Measurements from ENCODE around the gene PARS2.

PARS2 gene

DNA sequence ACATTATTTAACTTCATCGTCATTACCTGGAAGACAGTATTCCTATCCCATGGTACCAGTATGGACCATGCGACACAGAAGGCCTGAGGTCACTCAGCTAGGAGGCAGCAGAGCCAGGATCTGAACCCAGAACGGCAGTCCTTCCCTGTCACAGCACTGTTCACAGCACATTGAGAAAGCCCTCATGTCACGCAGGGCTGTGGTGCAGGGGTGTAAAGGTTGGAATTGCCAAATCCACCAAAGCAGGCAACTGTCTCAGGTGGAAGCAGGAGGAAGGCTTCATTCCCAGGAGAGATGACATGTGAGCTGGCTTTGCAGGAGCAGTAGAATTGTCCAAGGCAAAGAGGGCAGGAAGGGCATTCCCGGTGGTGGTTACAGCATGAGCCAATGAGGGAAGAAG, 46.7 kb upstream of the PARS2 start:
- no peaks in the 10 kb centered on the region for H3K9me3 ChIP-seq (ENCODE audit: severe bottlenecking)
- no peak for DNase-seq
- no peak overlapping the region for H3K27ac ChIP-seq
- no peaks in the 10 kb centered on the region for H3K36me3 ChIP-seq
- no peaks in the 10 kb centered on the region for H3K27me3 ChIP-seq (ENCODE audit: insufficient read depth, low read depth, severe bottlenecking)
- no peak for TF ChIP-seq CTCF (IDR thresholded peaks at IDR 0.05; ENCODE audit: low read depth, low read length)
- H3K4me3 ChIP-seq (ENCODE audit: low read depth, low read length) = no peak overlapping the region

GRCh38 chr1:54810153-54810942, 46.0 kb upstream of the PARS2 start:
- H3K9me3 ChIP-seq (ENCODE audit: severe bottlenecking) = no peaks in the 10 kb centered on the region
- DNase-seq = peak; percentile 82
- TF ChIP-seq CTCF (IDR thresholded peaks at IDR 0.05; ENCODE audit: low read depth, low read length) = peak; percentile 96

GRCh38 chr1:54809496-54810074, 45.3 kb upstream of the PARS2 start:
- Histone ChIP-seq H3K27ac (no peak overlapping the region), H3K27me3 (ENCODE audit: insufficient read depth, low read depth, severe bottlenecking) (no peaks in the 10 kb centered on the region), H3K9me3 (ENCODE audit: severe bottlenecking) (no peaks in the 10 kb centered on the region), H3K4me3 (ENCODE audit: low read depth, low read length) (no peak overlapping the region), H3K36me3 (no peaks in the 10 kb centered on the region)
- no peak for TF ChIP-seq CTCF (IDR thresholded peaks at IDR 0.05; ENCODE audit: low read depth, low read length)
- no peak for DNase-seq

More at GRCh38 chr1:54810153-54810942, 46.0 kb upstream of the PARS2 start:
- no peak overlapping the region for H3K4me3 ChIP-seq (ENCODE audit: low read depth, low read length)
- H3K27ac ChIP-seq = no peak overlapping the region
- no peaks in the 10 kb centered on the region for H3K36me3 ChIP-seq
- H3K27me3 ChIP-seq (ENCODE audit: insufficient read depth, low read depth, severe bottlenecking) = no peaks in the 10 kb centered on the region

DNA sequence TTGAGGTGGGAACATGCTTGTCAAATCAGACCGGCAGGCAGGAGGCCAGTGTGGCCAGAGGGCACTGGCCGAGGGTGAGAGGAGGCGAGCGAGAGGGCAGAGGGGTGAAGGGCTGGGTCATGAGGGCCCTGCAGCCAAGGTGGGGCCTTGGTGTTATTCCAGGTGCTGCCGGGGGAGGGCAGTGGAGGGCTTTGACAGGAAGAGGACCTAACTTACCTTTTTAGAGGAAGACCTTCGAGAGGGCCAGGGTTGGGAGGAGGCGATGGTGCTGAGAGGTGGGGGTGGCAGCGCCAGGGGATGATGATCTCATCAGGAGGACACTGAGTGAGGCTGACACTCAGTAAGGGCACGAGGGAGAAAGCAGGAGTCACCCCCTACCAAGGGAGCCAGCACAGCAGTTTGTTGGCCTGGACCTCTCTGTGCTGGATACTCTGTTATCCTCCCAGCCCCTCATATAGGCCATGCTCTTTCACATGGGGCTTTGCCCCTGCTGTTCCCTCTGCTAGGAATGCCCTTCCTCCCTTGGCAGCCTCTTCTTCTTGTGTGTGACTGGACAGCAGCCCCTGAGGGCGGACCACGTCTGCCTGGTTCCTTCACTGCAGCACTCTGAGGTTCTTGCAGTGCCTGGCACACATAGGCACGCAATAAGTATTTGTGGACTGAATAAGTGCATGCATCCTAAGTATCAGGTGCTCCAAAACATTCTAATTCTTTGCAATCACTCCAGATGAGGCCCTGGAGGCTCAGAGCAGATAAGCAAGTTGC, 44.3 kb upstream of the PARS2 start:
- TF ChIP-seq CTCF (IDR thresholded peaks at IDR 0.05; ENCODE audit: low read depth, low read length) = peak; percentile 42
- no peak for DNase-seq

GRCh38 chr1:54807756-54808155, 43.4 kb upstream of the PARS2 start:
- no peak overlapping the region for H3K27ac ChIP-seq
- TF ChIP-seq CTCF (IDR thresholded peaks at IDR 0.05; ENCODE audit: low read depth, low read length) = no peak

More for the DNA sequence above, 44.3 kb upstream of the PARS2 start:
- H3K36me3 ChIP-seq = no peaks in the 10 kb centered on the region
- H3K27ac ChIP-seq = no peak overlapping the region
- no peak overlapping the region for H3K4me3 ChIP-seq (ENCODE audit: low read depth, low read length)
- H3K9me3 ChIP-seq (ENCODE audit: severe bottlenecking) = no peaks in the 10 kb centered on the region
- no peaks in the 10 kb centered on the region for H3K27me3 ChIP-seq (ENCODE audit: insufficient read depth, low read depth, severe bottlenecking)

More at GRCh38 chr1:54807756-54808155, 43.4 kb upstream of the PARS2 start:
- Histone ChIP-seq H3K27me3 (ENCODE audit: insufficient read depth, low read depth, severe bottlenecking) (no peaks in the 10 kb centered on the region), H3K4me3 (ENCODE audit: low read depth, low read length) (no peak overlapping the region), H3K9me3 (ENCODE audit: severe bottlenecking) (no peaks in the 10 kb centered on the region), H3K36me3 (no peaks in the 10 kb centered on the region)
- no peak for DNase-seq
